ENCODE results near the gene CYP26C1. TPM values are rescaled to one million over a fixed set of nuclear protein-coding genes. Genes with fewer than 3 reads are reported as not detected.

Gene CYP26C1
- total and polyA plus RNA-seq, 4 experiments from 2014 or later: 0.08 to 0.22 (median 0.20) TPM; not detected in 1

DNA sequence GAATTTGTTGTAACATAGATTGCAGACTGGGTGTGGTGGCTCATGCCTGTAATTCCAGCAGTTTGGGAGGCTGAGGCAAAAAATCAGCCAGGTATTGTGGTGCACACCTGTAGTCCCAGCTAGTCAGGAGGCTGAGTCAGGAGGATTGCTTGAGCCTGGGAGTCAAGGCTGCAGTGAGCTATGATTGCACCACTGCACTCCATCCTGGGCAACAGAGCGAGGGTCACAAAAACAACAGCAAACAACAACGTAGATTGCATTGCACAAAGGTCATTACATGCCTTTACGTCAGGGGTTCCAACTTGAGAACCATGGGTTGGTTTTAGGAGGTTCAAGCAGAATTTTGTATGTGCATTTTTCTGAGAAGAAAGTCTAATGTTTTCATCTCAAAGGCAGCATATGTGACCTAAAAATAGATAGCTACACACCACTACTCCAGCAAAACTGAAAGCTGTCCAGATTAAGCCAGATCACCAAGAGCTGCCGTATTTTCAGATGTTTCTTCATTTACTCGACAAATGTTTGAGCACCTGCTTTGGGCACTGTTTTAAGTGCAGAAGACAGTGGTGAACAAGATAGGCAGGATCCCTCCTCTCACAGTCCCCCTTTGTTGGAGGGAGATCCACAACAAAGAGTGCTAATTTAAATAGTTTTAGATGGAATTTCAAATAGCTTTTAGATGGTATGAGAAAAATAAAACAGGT lies 28.3 kb upstream of the CYP26C1 start:
- ChIA-PET POLR2A (ENCODE audit: partially characterized antibody) (no interaction called here), CTCF (ENCODE audit: partially characterized antibody) (interaction anchor here (0.7 kb wide), 1 partner anchor 1152 kb away, joined by 3 read pairs; no protein-coding TSS in a partner anchor)
- Histone ChIP-seq H3K36me3 (ENCODE audit: insufficient read depth, low read length) (no peaks in the 10 kb centered on the region), H3K4me1 (ENCODE audit: insufficient read depth, low read length) (no peaks in the 10 kb centered on the region), H3K27me3 (ENCODE audit: insufficient read depth, low read length) (no peaks in the 10 kb centered on the region), H3K27ac (ENCODE audit: low read depth, low read length) (no peak overlapping the region), H3K4me3 (ENCODE audit: low read length in 2 of 2) (no peak overlapping the region), H3K9me3 (ENCODE audit: control insufficient read depth in 1 of 2, low read length in 2 of 2) (no peaks in the 10 kb centered on the region)
- H3K4me1 Mint-ChIP-seq: no peaks in the 10 kb centered on the region
- peaks cover 2 to 28% of the 10 kb centered on the region in 2 donors for H3K36me3 Mint-ChIP-seq
- no peak for DNase-seq
- no peaks in the 10 kb centered on the region for H3K27me3 Mint-ChIP-seq
- intact Hi-C loops (cut with micrococcal nuclease): no loop called here
- H3K27ac Mint-ChIP-seq: peak overlapping the region in 1 of 7 donors; percentile 69
- H3K9me3 Mint-ChIP-seq: no peaks in the 10 kb centered on the region
- H3K4me3 Mint-ChIP-seq: no peak overlapping the region

DNA sequence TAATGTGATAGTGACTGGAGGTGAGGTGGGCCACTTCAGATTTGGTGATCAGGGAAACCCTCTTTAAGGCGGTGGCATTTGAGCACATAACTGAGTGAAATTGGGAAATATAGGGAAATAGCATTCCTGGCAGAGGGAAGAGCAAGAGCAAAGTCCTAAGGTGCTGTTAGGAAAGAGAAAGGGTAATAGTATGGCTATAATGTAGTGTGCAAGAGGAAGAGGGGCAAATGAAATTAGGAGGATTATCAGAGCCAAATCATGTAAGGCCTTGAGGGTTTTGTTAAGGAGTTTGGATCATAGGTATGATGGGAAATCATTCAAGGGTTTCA lies 27.8 kb upstream of the CYP26C1 start:
- Histone ChIP-seq H3K36me3 (ENCODE audit: insufficient read depth, low read length) (no peaks in the 10 kb centered on the region), H3K4me1 (ENCODE audit: insufficient read depth, low read length) (no peaks in the 10 kb centered on the region), H3K9me3 (ENCODE audit: control insufficient read depth in 1 of 2, low read length in 2 of 2) (no peaks in the 10 kb centered on the region), H3K27ac (ENCODE audit: low read depth, low read length) (no peak overlapping the region), H3K27me3 (ENCODE audit: insufficient read depth, low read length) (no peaks in the 10 kb centered on the region), H3K4me3 (ENCODE audit: low read length in 2 of 2) (no peak overlapping the region)
- ChIA-PET POLR2A (ENCODE audit: partially characterized antibody) (no interaction called here), CTCF (ENCODE audit: partially characterized antibody) (no interaction called here)
- Mint-ChIP-seq H3K4me1 (no peaks in the 10 kb centered on the region), H3K9me3 (no peaks in the 10 kb centered on the region), H3K27ac (peak overlapping the region in 2 of 7 donors; percentile 0 to 37), H3K36me3 (peaks cover 2 to 23% of the 10 kb centered on the region in 2 donors), H3K4me3 (no peak overlapping the region), H3K27me3 (no peaks in the 10 kb centered on the region)
- intact Hi-C loops (cut with micrococcal nuclease): no loop called here
- DNase-seq: no peak

DNA sequence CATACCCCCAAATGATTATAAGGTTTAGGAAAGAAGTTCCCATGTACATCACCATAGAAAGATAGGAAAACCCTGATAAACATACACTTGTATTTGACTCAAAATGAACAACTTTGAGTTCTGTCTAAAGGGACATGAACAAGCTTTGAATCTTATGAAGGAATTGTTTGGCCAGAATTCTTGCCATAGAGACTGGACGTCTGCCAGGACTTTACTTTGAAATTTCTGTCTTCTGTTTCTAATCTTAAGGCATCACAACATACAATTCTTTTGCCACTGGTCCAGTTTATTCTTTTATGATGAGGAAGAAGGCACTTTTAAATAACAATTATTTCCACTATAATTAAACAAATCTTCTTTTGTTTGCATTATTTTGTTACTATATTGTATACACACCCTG lies 26.2 kb upstream of the CYP26C1 start:
- Mint-ChIP-seq H3K9me3 (no peaks in the 10 kb centered on the region), H3K4me3 (no peak overlapping the region), H3K27ac (no peak overlapping the region), H3K27me3 (no peaks in the 10 kb centered on the region), H3K4me1 (no peaks in the 10 kb centered on the region), H3K36me3 (peaks cover 0 to 16% of the 10 kb centered on the region in 2 donors)
- Histone ChIP-seq H3K9me3 (ENCODE audit: control insufficient read depth in 1 of 2, low read length in 2 of 2) (no peaks in the 10 kb centered on the region), H3K4me1 (ENCODE audit: insufficient read depth, low read length) (no peaks in the 10 kb centered on the region), H3K27me3 (ENCODE audit: insufficient read depth, low read length) (no peaks in the 10 kb centered on the region), H3K36me3 (ENCODE audit: insufficient read depth, low read length) (no peaks in the 10 kb centered on the region), H3K4me3 (ENCODE audit: low read length in 2 of 2) (no peak overlapping the region), H3K27ac (ENCODE audit: low read depth, low read length) (no peak overlapping the region)
- POLR2A ChIA-PET (ENCODE audit: partially characterized antibody): no interaction called here
- intact Hi-C loops (cut with micrococcal nuclease): no loop called here
- DNase-seq: no peak
- CTCF ChIA-PET (ENCODE audit: partially characterized antibody): interaction anchor here (0.7 to 1.5 kb wide), 2 partner anchors 46 to 121 kb away, joined by 3 read pairs; no protein-coding TSS in a partner anchor

DNA sequence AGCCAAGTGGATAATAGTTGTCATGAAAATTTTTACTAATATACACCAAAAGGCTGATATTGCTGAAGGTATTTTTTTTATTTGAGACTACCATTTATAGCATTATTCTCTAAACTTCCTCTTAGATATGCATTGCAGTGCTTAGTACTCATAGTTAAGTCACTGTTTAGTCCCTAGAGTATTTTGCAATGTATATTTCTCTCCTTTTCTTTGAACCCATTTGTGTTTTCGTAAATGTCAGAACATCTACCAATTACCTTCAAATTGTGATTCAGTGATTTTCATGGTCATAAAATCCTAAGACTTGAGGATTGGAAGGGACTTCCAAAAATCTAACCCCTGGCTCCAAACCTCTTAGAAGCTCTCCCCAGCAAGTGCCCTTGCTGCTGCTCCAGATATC lies 21.5 kb upstream of the CYP26C1 start:
- no peaks in the 10 kb centered on the region for H3K27me3 ChIP-seq (ENCODE audit: insufficient read depth, low read length)
- no peaks in the 10 kb centered on the region for H3K4me1 Mint-ChIP-seq
- POLR2A ChIA-PET (ENCODE audit: partially characterized antibody): no interaction called here

DNA sequence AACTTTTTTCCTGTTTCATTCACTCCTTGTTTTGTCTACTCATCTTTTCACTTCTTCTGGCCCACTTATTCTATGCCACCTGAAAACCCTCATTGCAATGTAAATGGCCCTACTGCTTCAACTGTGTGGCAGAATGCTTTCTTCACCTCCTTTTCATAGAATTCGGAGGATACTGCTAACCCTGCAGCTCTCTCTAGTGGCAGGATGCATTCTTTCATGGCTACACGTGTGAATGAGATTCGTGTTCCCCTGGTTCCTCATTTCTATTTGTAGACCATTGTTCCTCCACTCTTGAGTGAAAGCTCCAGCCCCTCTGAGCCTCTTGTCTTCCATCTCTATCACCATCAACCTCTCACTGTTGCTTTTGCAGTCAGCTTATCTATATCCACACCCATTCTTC lies 20.9 kb upstream of the CYP26C1 start:
- POLR2A ChIA-PET (ENCODE audit: partially characterized antibody): no interaction called here
- Mint-ChIP-seq H3K9me3 (no peaks in the 10 kb centered on the region), H3K4me1 (no peaks in the 10 kb centered on the region), H3K4me3 (no peak overlapping the region), H3K27ac (peak overlapping the region in 1 of 7 donors; percentile 1), H3K36me3 (peaks cover 2 to 39% of the 10 kb centered on the region in 2 donors), H3K27me3 (no peaks in the 10 kb centered on the region)
- Histone ChIP-seq H3K4me1 (ENCODE audit: insufficient read depth, low read length) (no peaks in the 10 kb centered on the region), H3K27me3 (ENCODE audit: insufficient read depth, low read length) (no peaks in the 10 kb centered on the region), H3K36me3 (ENCODE audit: insufficient read depth, low read length) (no peaks in the 10 kb centered on the region), H3K4me3 (ENCODE audit: low read length in 2 of 2) (no peak overlapping the region), H3K9me3 (ENCODE audit: control insufficient read depth in 1 of 2, low read length in 2 of 2) (no peaks in the 10 kb centered on the region), H3K27ac (ENCODE audit: low read depth, low read length) (no peak overlapping the region)
- intact Hi-C loops (cut with micrococcal nuclease): loop anchor here (1.0 kb wide), 1 partner anchor 8 kb away; no protein-coding TSS in a partner anchor
- CTCF ChIA-PET (ENCODE audit: partially characterized antibody): no interaction called here
- DNase-seq: no peak

More for the DNA sequence above, 21.5 kb upstream of the CYP26C1 start:
- intact Hi-C loops (cut with micrococcal nuclease): loop anchor here (1.0 kb wide), 1 partner anchor 8 kb away; no protein-coding TSS in a partner anchor
- H3K27ac ChIP-seq (ENCODE audit: low read depth, low read length): no peak overlapping the region
- Mint-ChIP-seq H3K4me3 (no peak overlapping the region), H3K27me3 (no peaks in the 10 kb centered on the region), H3K9me3 (no peaks in the 10 kb centered on the region), H3K36me3 (peaks cover 2 to 40% of the 10 kb centered on the region in 2 donors), H3K27ac (no peak overlapping the region)
- no peak for DNase-seq
- no peaks in the 10 kb centered on the region for H3K9me3 ChIP-seq (ENCODE audit: control insufficient read depth in 1 of 2, low read length in 2 of 2)
- H3K4me1 ChIP-seq (ENCODE audit: insufficient read depth, low read length): no peaks in the 10 kb centered on the region
- H3K36me3 ChIP-seq (ENCODE audit: insufficient read depth, low read length): no peaks in the 10 kb centered on the region
- no peak overlapping the region for H3K4me3 ChIP-seq (ENCODE audit: low read length in 2 of 2)
- CTCF ChIA-PET (ENCODE audit: partially characterized antibody): interaction anchor here (1.6 kb wide), 1 partner anchor 41 kb away, joined by 4 read pairs; no protein-coding TSS in a partner anchor

DNA sequence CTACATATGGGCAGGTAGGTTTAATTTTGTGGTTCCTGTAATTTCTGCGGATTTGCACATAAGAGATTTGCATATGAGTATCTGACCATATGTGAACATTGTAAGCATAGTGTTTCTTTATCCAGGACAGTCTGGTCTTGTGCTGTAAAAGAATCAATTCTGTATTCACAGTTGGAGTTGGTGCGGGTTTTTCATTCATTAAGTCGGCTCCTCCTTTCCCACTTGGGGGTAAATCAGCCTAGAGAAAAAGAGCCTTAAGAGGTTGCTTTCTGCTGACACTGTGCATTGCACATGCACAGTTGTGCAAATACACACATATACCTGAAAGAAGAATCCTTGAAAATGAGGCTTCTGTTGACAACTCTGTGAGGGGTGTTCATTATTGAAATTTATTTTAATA lies 6.1 kb upstream of the CYP26C1 start:
- Histone ChIP-seq H3K4me3 (ENCODE audit: low read length in 2 of 2) (no peak overlapping the region), H3K4me1 (ENCODE audit: insufficient read depth, low read length) (no peaks in the 10 kb centered on the region), H3K9me3 (ENCODE audit: control insufficient read depth in 1 of 2, low read length in 2 of 2) (no peaks in the 10 kb centered on the region), H3K27ac (ENCODE audit: low read depth, low read length) (no peak overlapping the region), H3K36me3 (ENCODE audit: insufficient read depth, low read length) (no peaks in the 10 kb centered on the region), H3K27me3 (ENCODE audit: insufficient read depth, low read length) (no peaks in the 10 kb centered on the region)
- Mint-ChIP-seq H3K27me3 (peaks cover 0 to 3% of the 10 kb centered on the region in 2 donors), H3K9me3 (no peaks in the 10 kb centered on the region), H3K4me1 (no peaks in the 10 kb centered on the region), H3K4me3 (no peak overlapping the region), H3K36me3 (peaks cover 24 to 35% of the 10 kb centered on the region in 2 donors), H3K27ac (no peak overlapping the region)
- ChIA-PET CTCF (ENCODE audit: partially characterized antibody) (no interaction called here), POLR2A (ENCODE audit: partially characterized antibody) (no interaction called here)
- intact Hi-C loops (cut with micrococcal nuclease): no loop called here
- DNase-seq: no peak

DNA sequence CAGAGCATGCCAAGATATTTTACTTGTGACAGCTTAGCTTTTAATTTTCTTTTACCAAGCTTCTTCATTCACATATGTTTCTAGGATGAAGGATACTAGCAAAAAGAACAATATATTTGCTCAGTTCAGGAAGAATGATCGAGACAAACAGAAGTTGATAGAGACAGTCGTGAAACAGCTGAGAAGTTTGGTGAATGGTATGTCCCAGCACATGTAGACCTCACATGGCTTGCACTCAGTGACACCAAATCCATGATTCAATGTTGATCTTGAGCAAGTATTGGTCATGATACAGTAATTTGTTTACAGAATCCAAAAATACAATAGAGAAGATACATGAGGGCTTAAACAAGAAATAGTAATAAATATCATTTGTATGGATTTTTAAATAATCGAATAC lies 2.5 kb upstream of the CYP26C1 start:
- no peak for DNase-seq
- no peak overlapping the region for H3K27ac Mint-ChIP-seq
- intact Hi-C loops (cut with micrococcal nuclease): no loop called here
- ChIA-PET CTCF (ENCODE audit: partially characterized antibody) (no interaction called here), POLR2A (ENCODE audit: partially characterized antibody) (no interaction called here)
- peaks cover 15% of the 10 kb centered on the region for H3K4me1 ChIP-seq (ENCODE audit: insufficient read depth, low read length)
- no peaks in the 10 kb centered on the region for H3K27me3 ChIP-seq (ENCODE audit: insufficient read depth, low read length)
- no peaks in the 10 kb centered on the region for H3K9me3 ChIP-seq (ENCODE audit: control insufficient read depth in 1 of 2, low read length in 2 of 2)
- H3K9me3 Mint-ChIP-seq: no peaks in the 10 kb centered on the region
- H3K27ac ChIP-seq (ENCODE audit: low read depth, low read length): no peak overlapping the region
- no peaks in the 10 kb centered on the region for H3K36me3 ChIP-seq (ENCODE audit: insufficient read depth, low read length)
- H3K4me1 Mint-ChIP-seq: peaks cover 10 to 22% (median 17%) of the 10 kb centered on the region in 4 donors
- H3K27me3 Mint-ChIP-seq: peaks cover 8% of the 10 kb centered on the region in 2 donors
- no peak overlapping the region for H3K4me3 Mint-ChIP-seq
- H3K36me3 Mint-ChIP-seq: peaks cover 24 to 34% of the 10 kb centered on the region in 2 donors
- no peak overlapping the region for H3K4me3 ChIP-seq (ENCODE audit: low read length in 2 of 2)
